Gastrocnemius medialis (tissue), 4 donors: Measurements from ENCODE around the gene MAP2K5. TPM values are rescaled to one million over a fixed set of nuclear protein-coding genes. Genes with fewer than 3 reads are reported as not detected.

ENCODE experiments used
- ATAC-seq, 2 donors: fragments of 150-250 bp; one replicate each; pipeline ENCODE4 v1.9.1; 2016
- DNase-seq, 2 donors: peaks; one replicate each; pipeline ENCODE4 v3.0.0-alpha.2; 2019
- H3K27ac ChIP-seq, 4 donors: fragments of 200-600 bp; sonication (generic); 1 replicate in 1 of 4; 2 replicates in 3 of 4; pipeline ENCODE4 v1.5.1; 2016 to 2018; ENCODE audit warnings: mild to moderate bottlenecking in 2 of 4, moderate library complexity in 1 of 4
- H3K27me3 ChIP-seq, 3 donors: fragments of 200-600 bp; sonication (generic) in 2 of 3; 1 replicate in 1 of 3; 2 replicates in 2 of 3; pipeline versions ENCODE4 v1.5.1 to v1.6.0; 2016 to 2019; ENCODE audit warnings: mild to moderate bottlenecking in 1 of 3, moderate library complexity in 1 of 3
- H3K36me3 ChIP-seq, 2 donors: fragments of 200-600 bp; sonication (generic) in 1 of 2; one replicate each; pipeline ENCODE4 v1.5.1; 2017 to 2018
- H3K4me1 ChIP-seq, 2 donors: fragments of 200-600 bp; sonication (generic) in 1 of 2; one replicate each; pipeline ENCODE4 v1.5.1; 2016 to 2017; ENCODE audit warnings: mild to moderate bottlenecking in 2 of 2
- H3K4me3 ChIP-seq, 4 donors: fragments of 200-600 bp; sonication (generic) in 3 of 4; 1 replicate in 1 of 4; 2 replicates in 3 of 4; pipeline ENCODE4 v1.5.1; 2016 to 2019; ENCODE audit warnings: mild to moderate bottlenecking in 2 of 4
- H3K9me3 ChIP-seq, 3 donors: fragments of 200-600 bp; sonication (generic) in 2 of 3; 1 replicate in 1 of 3; 2 replicates in 2 of 3; pipeline ENCODE4 v1.5.1; 2016 to 2019
- POLR2A ChIP-seq, 2 donors: fragments of 450-650 bp; IDR thresholded peaks; one replicate each; pipeline ENCODE4 v1.6.1; 2017; ENCODE audit warnings: antibody characterized with exemption in 2 of 2, mild to moderate bottlenecking in 2 of 2, moderate library complexity in 2 of 2
- in situ Hi-C, 4 donors: fragments of 200-750 bp; cut with MboI; loops; one replicate each; pipeline versions ENCODE4 v1.15.0 to v1.8.0; 2017; ENCODE audit warnings: low sequenced_read_pairs in 4 of 4
- intact Hi-C: fragments of 100-400 bp; cut with DNase I; formaldehyde crosslinking; loops from one replicate; pipeline ENCODE4 v1.15.1; 2023; ENCODE audit warnings: low total_unique reads
- total RNA-seq, 4 donors: library from RNA; depleted of rRNA; stranded (reverse); fragments of >200 nt; gene quantifications; one replicate each; pipeline versions ENCODE4 v1.1.0 to v1.2.3, GENCODE V29; 2016
- TF ChIP-seq, protein P1 (sequence below), 5 experiments: fragments of 450-650 bp in 3 of 5; fragments of 200-600 bp in 2 of 5; sonication (generic) in 2 of 5; IDR thresholded peaks in 4 of 5; conservative IDR thresholded peaks in 1 of 5; 1 replicate in 4 of 5; 2 replicates in 1 of 5; pipeline ENCODE4 v1.5.1; 2016 to 2019; ENCODE audit warnings: antibody characterized with exemption in 5 of 5, mild to moderate bottlenecking in 3 of 5, moderate library complexity in 3 of 5

The MAP2K5 gene
- total RNA-seq, 4 donors from 2014 or later, result 5.9 to 6.8 (median 6.4) TPM

DNA sequence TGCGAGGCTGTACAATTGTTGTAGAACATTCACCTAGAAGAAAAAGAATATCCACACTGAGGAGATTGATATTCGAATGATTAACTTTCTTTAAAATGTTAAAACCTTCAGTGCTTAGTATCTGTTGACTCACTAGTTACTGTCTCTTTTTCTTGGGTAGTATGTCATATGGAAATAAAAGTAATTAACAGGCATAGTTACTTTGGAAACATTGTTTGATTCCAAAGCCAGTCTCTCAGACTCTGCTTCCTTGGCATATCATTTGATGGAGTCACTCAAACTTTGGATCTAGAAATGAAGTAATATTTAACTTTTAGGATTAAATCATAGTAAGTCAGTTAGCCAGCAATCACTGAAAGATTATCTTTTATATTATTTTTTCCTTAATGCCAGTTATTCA lies 63.4 kb downstream of the MAP2K5 start:
- Histone ChIP-seq H3K4me3 (no peak overlapping the region), H3K27me3 (no peaks in the 10 kb centered on the region), H3K27ac (no peak overlapping the region), H3K9me3 (no peaks in the 10 kb centered on the region), H3K36me3 (no peaks in the 10 kb centered on the region), H3K4me1 (no peaks in the 10 kb centered on the region)
- ATAC-seq (no peak), DNase-seq (no peak)
- no peak for TF ChIP-seq POLR2A (IDR thresholded peaks at IDR 0.05)
- TF ChIP-seq, protein P1, sequence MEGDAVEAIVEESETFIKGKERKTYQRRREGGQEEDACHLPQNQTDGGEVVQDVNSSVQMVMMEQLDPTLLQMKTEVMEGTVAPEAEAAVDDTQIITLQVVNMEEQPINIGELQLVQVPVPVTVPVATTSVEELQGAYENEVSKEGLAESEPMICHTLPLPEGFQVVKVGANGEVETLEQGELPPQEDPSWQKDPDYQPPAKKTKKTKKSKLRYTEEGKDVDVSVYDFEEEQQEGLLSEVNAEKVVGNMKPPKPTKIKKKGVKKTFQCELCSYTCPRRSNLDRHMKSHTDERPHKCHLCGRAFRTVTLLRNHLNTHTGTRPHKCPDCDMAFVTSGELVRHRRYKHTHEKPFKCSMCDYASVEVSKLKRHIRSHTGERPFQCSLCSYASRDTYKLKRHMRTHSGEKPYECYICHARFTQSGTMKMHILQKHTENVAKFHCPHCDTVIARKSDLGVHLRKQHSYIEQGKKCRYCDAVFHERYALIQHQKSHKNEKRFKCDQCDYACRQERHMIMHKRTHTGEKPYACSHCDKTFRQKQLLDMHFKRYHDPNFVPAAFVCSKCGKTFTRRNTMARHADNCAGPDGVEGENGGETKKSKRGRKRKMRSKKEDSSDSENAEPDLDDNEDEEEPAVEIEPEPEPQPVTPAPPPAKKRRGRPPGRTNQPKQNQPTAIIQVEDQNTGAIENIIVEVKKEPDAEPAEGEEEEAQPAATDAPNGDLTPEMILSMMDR (IDR thresholded peaks at IDR 0.05 in 4 of 5, conservative IDR thresholded peaks at IDR 0.05 in 1 of 5), result no peak
- intact Hi-C loops, result no loop called here
- in situ Hi-C loops, result no loop called here

DNA sequence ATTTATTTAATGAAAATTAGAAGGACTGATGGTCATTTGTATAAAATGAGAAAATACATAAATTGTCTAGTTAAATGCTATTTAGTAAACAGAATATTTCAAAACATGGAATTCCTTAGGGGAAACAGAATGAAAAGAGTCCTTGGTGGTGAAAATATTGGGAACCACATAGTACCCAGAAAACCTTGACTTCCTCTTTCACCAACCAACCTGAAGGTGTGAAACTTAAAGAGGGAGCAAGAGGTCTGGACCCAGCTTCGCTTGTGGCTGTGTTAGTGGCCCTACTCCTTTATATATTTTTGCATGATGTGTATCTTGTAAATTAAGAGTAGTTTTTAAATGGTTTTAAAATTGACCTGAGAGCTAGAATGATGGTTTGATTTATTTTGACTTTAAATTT lies 64.2 kb downstream of the MAP2K5 start:
- intact Hi-C loops, result no loop called here
- Histone ChIP-seq H3K27me3 (no peaks in the 10 kb centered on the region), H3K9me3 (no peaks in the 10 kb centered on the region), H3K27ac (no peak overlapping the region), H3K4me1 (no peaks in the 10 kb centered on the region), H3K4me3 (no peak overlapping the region), H3K36me3 (no peaks in the 10 kb centered on the region)
- DNase-seq (no peak), ATAC-seq (no peak)
- TF ChIP-seq, protein P1 (IDR thresholded peaks at IDR 0.05 in 4 of 5, conservative IDR thresholded peaks at IDR 0.05 in 1 of 5), result no peak
- no peak for TF ChIP-seq POLR2A (IDR thresholded peaks at IDR 0.05)
- in situ Hi-C loops, result no loop called here

DNA sequence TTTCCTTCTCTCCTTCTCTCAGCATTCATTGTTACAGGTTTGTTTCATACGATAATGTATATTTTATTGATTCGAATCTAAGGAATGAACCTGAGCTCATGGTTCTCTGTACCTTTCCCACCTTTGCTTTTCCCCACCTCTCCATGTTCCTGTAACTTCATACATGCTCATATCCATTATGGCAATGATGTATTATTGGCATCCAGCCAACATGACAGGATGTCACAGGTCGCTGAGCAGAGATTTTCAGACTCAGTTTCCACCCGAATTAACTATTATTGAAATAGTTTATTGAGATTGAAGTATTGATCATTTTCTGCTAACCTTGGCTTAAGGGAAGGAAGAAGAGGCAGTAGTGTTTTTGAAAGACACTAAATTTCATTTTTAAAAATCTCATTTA lies 64.8 kb downstream of the MAP2K5 start:
- Histone ChIP-seq H3K36me3 (no peaks in the 10 kb centered on the region), H3K9me3 (no peaks in the 10 kb centered on the region), H3K27ac (no peak overlapping the region), H3K4me1 (no peaks in the 10 kb centered on the region), H3K27me3 (no peaks in the 10 kb centered on the region), H3K4me3 (no peak overlapping the region)
- in situ Hi-C loops, result no loop called here
- no peak for DNase-seq
- ATAC-seq, result no peak
- TF ChIP-seq, protein P1 (IDR thresholded peaks at IDR 0.05 in 4 of 5, conservative IDR thresholded peaks at IDR 0.05 in 1 of 5), result no peak
- no peak for TF ChIP-seq POLR2A (IDR thresholded peaks at IDR 0.05)
- intact Hi-C loops, result no loop called here

DNA sequence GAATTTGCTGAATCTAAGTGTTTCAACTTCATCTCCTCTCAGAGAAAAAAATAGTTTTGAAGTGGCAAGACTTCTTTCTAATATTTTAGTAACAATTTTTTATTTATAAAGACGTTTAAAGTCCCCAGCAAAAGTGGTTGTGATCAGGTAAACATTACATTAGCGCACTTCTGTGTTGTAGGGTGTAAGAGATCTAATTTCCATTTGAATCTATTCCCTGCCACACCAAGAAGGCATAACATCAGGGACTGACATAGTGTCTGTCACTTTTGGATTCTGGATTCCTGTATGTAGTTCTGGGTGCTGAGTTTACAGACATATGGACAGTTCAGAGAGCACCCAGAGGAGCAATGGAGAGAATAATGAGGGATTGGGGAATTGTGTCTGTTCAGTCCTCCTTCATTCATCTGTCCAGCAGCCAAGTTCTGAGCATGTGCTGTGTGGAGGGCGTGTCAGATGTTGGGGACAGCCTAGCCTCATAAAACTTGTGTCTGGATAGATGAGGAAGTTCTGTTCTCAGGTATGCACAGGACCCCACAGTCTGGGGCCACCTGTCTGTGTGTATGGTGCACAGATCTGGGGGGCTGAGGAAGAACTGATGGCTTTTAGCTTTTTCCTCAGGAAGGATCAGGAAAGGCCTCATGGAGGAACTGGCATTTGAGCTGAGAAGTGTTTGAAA lies 65.6 kb downstream of the MAP2K5 start:
- in situ Hi-C loops (no loop called here), intact Hi-C loops (no loop called here)
- Histone ChIP-seq H3K4me3 (no peak overlapping the region), H3K9me3 (no peaks in the 10 kb centered on the region), H3K4me1 (no peaks in the 10 kb centered on the region), H3K36me3 (no peaks in the 10 kb centered on the region), H3K27ac (no peak overlapping the region), H3K27me3 (no peaks in the 10 kb centered on the region)
- ATAC-seq (no peak), DNase-seq (no peak)
- TF ChIP-seq, protein P1 (IDR thresholded peaks at IDR 0.05 in 4 of 5, conservative IDR thresholded peaks at IDR 0.05 in 1 of 5), result no peak
- no peak for TF ChIP-seq POLR2A (IDR thresholded peaks at IDR 0.05)

DNA sequence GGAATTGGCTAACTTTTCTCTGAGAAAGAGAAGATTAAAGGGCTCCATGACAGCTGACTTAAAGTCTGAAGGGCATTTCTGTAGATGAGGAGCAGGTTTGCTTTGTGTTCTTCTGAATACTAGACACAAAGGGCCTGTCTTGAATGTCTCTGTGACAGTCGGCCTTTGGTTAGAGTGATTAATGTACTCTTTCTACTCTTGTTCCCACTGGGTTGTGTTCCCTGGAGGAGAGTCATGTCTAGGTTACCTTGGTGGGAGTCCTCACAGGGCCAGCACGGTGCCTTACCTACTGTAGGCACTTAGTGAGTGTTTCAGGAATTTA lies 66.1 kb downstream of the MAP2K5 start:
- H3K4me3 ChIP-seq, result no peak overlapping the region
- H3K36me3 ChIP-seq, result no peaks in the 10 kb centered on the region
- intact Hi-C loops, result no loop called here
- no peak overlapping the region for H3K27ac ChIP-seq
- H3K4me1 ChIP-seq, result no peaks in the 10 kb centered on the region
- no peaks in the 10 kb centered on the region for H3K27me3 ChIP-seq
- TF ChIP-seq POLR2A (IDR thresholded peaks at IDR 0.05), result no peak
- H3K9me3 ChIP-seq, result no peaks in the 10 kb centered on the region
- DNase-seq (no peak), ATAC-seq (no peak)
- in situ Hi-C loops, result no loop called here
